MG63 (cell line): ENCODE measurements around the gene KRT6B. TPM values are rescaled to one million over a fixed set of nuclear protein-coding genes. Genes with fewer than 3 reads are reported as not detected.

ENCODE experiments used
- DNase-seq: peaks from one replicate; pipeline ENCODE4 v3.0.0-alpha.2; 2020
- H3K27me3 ChIP-seq: fragments of 250-450 bp; sonication (Bioruptor Pico); 2 replicates; pipeline ENCODE4 v1.5.1; 2020; ENCODE audit warnings: mild to moderate bottlenecking, moderate library complexity
- H3K36me3 ChIP-seq: fragments of 250-450 bp; sonication (Bioruptor Pico); 2 replicates; pipeline ENCODE4 v1.5.1; 2020; ENCODE audit warnings: mild to moderate bottlenecking, moderate library complexity
- H3K4me3 ChIP-seq: fragments of 250-450 bp; sonication (Bioruptor Pico); 2 replicates; pipeline ENCODE4 v1.5.1; 2020; ENCODE audit warnings: mild to moderate bottlenecking, moderate library complexity
- H3K9me3 ChIP-seq: fragments of 250-450 bp; sonication (Bioruptor Pico); 2 replicates; pipeline ENCODE4 v1.5.1; 2020; ENCODE audit warnings: mild to moderate bottlenecking, moderate library complexity
- total RNA-seq: library from RNA; depleted of rRNA; stranded (reverse); fragments of >200 nt; shearing (Covaris generic); gene quantifications from 2 replicates; pipeline ENCODE4 v1.2.3, GENCODE V29; 2014; ENCODE audit warnings: low replicate concordance

Gene KRT6B
- total RNA-seq, 1 experiment from 2014 or later, result not detected

- DNase-seq, result no peak
- Histone ChIP-seq H3K36me3 (no peaks in the 10 kb centered on the region), H3K4me3 (no peak overlapping the region)
These were observed 18.4 kb downstream of the KRT6B start for GRCh38 chr12:52433501-52434080.

GRCh38 chr12:52432559-52433207, 19.3 kb downstream of the KRT6B start:
- Histone ChIP-seq H3K27me3 (peaks cover 6% of the 10 kb centered on the region), H3K9me3 (no peaks in the 10 kb centered on the region), H3K36me3 (no peaks in the 10 kb centered on the region), H3K4me3 (no peak overlapping the region)
- no peak for DNase-seq

More at GRCh38 chr12:52433501-52434080, 18.4 kb downstream of the KRT6B start:
- Histone ChIP-seq H3K27me3 (peaks cover 6% of the 10 kb centered on the region), H3K9me3 (no peaks in the 10 kb centered on the region)

GRCh38 chr12:52428121-52428520, 23.8 kb downstream of the KRT6B start:
- no peak for DNase-seq
- Histone ChIP-seq H3K36me3 (no peaks in the 10 kb centered on the region), H3K4me3 (no peak overlapping the region), H3K9me3 (no peaks in the 10 kb centered on the region), H3K27me3 (peaks cover 6% of the 10 kb centered on the region)

GRCh38 chr12:52427083-52427482, 24.9 kb downstream of the KRT6B start:
- Histone ChIP-seq H3K4me3 (no peak overlapping the region), H3K27me3 (peaks cover 6% of the 10 kb centered on the region), H3K9me3 (no peaks in the 10 kb centered on the region), H3K36me3 (no peaks in the 10 kb centered on the region)
- no peak for DNase-seq

- Histone ChIP-seq H3K4me3 (no peak overlapping the region), H3K27me3 (peaks cover 3% of the 10 kb centered on the region), H3K9me3 (no peaks in the 10 kb centered on the region), H3K36me3 (no peaks in the 10 kb centered on the region)
- no peak for DNase-seq
These were observed 25.9 kb downstream of the KRT6B start for GRCh38 chr12:52426034-52426433.

- Histone ChIP-seq H3K27me3 (peaks cover 2% of the 10 kb centered on the region), H3K4me3 (no peak overlapping the region), H3K9me3 (no peaks in the 10 kb centered on the region), H3K36me3 (no peaks in the 10 kb centered on the region)
- no peak for DNase-seq
These were observed 26.5 kb downstream of the KRT6B start for GRCh38 chr12:52425466-52425865.

- Histone ChIP-seq H3K4me3 (no peak overlapping the region), H3K36me3 (no peaks in the 10 kb centered on the region), H3K27me3 (no peaks in the 10 kb centered on the region), H3K9me3 (no peaks in the 10 kb centered on the region)
- DNase-seq, result no peak
These were observed 28.1 kb downstream of the KRT6B start for GRCh38 chr12:52423661-52424500.

- Histone ChIP-seq H3K27me3 (no peaks in the 10 kb centered on the region), H3K4me3 (no peak overlapping the region), H3K9me3 (no peaks in the 10 kb centered on the region), H3K36me3 (no peaks in the 10 kb centered on the region)
- DNase-seq, result no peak
These were observed 28.9 kb downstream of the KRT6B start for GRCh38 chr12:52423035-52423434.

GRCh38 chr12:52419656-52420055, 32.3 kb downstream of the KRT6B start:
- Histone ChIP-seq H3K27me3 (no peaks in the 10 kb centered on the region), H3K4me3 (no peak overlapping the region), H3K36me3 (no peaks in the 10 kb centered on the region), H3K9me3 (no peaks in the 10 kb centered on the region)
- no peak for DNase-seq

GRCh38 chr12:52418576-52419110, 33.3 kb downstream of the KRT6B start:
- DNase-seq, result no peak
- Histone ChIP-seq H3K4me3 (no peak overlapping the region), H3K36me3 (no peaks in the 10 kb centered on the region), H3K9me3 (no peaks in the 10 kb centered on the region), H3K27me3 (no peaks in the 10 kb centered on the region)

- no peak for DNase-seq
- no peak overlapping the region for H3K4me3 ChIP-seq
- H3K36me3 ChIP-seq, result no peaks in the 10 kb centered on the region
- no peaks in the 10 kb centered on the region for H3K27me3 ChIP-seq
- H3K9me3 ChIP-seq, result no peaks in the 10 kb centered on the region
These were observed 34.2 kb downstream of the KRT6B start for GRCh38 chr12:52417740-52418139.

- H3K9me3 ChIP-seq, result no peaks in the 10 kb centered on the region
- no peak for DNase-seq
- no peak overlapping the region for H3K4me3 ChIP-seq
- H3K36me3 ChIP-seq, result no peaks in the 10 kb centered on the region
- no peaks in the 10 kb centered on the region for H3K27me3 ChIP-seq
These were observed 35.2 kb downstream of the KRT6B start for GRCh38 chr12:52416795-52417194.

- no peaks in the 10 kb centered on the region for H3K36me3 ChIP-seq
- H3K9me3 ChIP-seq, result no peaks in the 10 kb centered on the region
- H3K27me3 ChIP-seq, result no peaks in the 10 kb centered on the region
- no peak for DNase-seq
- H3K4me3 ChIP-seq, result no peak overlapping the region
These were observed 35.8 kb downstream of the KRT6B start for GRCh38 chr12:52415870-52416750.

GRCh38 chr12:52414936-52415335, 37.0 kb downstream of the KRT6B start:
- no peaks in the 10 kb centered on the region for H3K27me3 ChIP-seq
- no peaks in the 10 kb centered on the region for H3K9me3 ChIP-seq
- no peaks in the 10 kb centered on the region for H3K36me3 ChIP-seq
- no peak for DNase-seq
- H3K4me3 ChIP-seq, result no peak overlapping the region

- no peak overlapping the region for H3K4me3 ChIP-seq
- DNase-seq, result no peak
- no peaks in the 10 kb centered on the region for H3K36me3 ChIP-seq
- H3K9me3 ChIP-seq, result no peaks in the 10 kb centered on the region
- no peaks in the 10 kb centered on the region for H3K27me3 ChIP-seq
These were observed 38.1 kb downstream of the KRT6B start for GRCh38 chr12:52413782-52414345.

- Histone ChIP-seq H3K4me3 (no peak overlapping the region), H3K36me3 (no peaks in the 10 kb centered on the region), H3K9me3 (no peaks in the 10 kb centered on the region), H3K27me3 (no peaks in the 10 kb centered on the region)
- DNase-seq, result no peak
These were observed 38.7 kb downstream of the KRT6B start for GRCh38 chr12:52413202-52413601.
